ENCODE results near the gene CANX. TPM values are rescaled to one million over a fixed set of nuclear protein-coding genes. Genes with fewer than 3 reads are reported as not detected.

CANX gene
- total RNA-seq, 2 experiments from 2014 or later, result 431 to 444 TPM

GRCh38 chr5:179668391-179668790 is 30.4 kb upstream of the CANX start:
- H3K4me1 Mint-ChIP-seq (ENCODE audit: low read depth), result no peaks in the 10 kb centered on the region
- POLR2A ChIA-PET, result no interaction called here
- no peak overlapping the region for H3K4me3 Mint-ChIP-seq
- H3K36me3 Mint-ChIP-seq (ENCODE audit: low read depth), result no peaks in the 10 kb centered on the region
- intact Hi-C loops (cut with micrococcal nuclease), result no loop called here
- peak; percentile 55 for DNase-seq
- no peaks in the 10 kb centered on the region for H3K9me3 Mint-ChIP-seq
- no peaks in the 10 kb centered on the region for H3K27me3 Mint-ChIP-seq
- CTCF ChIA-PET, result interaction anchor here (1.0 to 2.4 kb wide), 6 partner anchors 12 to 94 kb away, joined by 3 to 14 read pairs (median 3); partner anchors contain the start of gene CBY3
- H3K27ac Mint-ChIP-seq, result no peak overlapping the region
- peak; percentile 82 for ATAC-seq
- TF ChIP-seq, protein P1, sequence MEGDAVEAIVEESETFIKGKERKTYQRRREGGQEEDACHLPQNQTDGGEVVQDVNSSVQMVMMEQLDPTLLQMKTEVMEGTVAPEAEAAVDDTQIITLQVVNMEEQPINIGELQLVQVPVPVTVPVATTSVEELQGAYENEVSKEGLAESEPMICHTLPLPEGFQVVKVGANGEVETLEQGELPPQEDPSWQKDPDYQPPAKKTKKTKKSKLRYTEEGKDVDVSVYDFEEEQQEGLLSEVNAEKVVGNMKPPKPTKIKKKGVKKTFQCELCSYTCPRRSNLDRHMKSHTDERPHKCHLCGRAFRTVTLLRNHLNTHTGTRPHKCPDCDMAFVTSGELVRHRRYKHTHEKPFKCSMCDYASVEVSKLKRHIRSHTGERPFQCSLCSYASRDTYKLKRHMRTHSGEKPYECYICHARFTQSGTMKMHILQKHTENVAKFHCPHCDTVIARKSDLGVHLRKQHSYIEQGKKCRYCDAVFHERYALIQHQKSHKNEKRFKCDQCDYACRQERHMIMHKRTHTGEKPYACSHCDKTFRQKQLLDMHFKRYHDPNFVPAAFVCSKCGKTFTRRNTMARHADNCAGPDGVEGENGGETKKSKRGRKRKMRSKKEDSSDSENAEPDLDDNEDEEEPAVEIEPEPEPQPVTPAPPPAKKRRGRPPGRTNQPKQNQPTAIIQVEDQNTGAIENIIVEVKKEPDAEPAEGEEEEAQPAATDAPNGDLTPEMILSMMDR (IDR thresholded peaks at IDR 0.05), result peak; percentile 52

DNA sequence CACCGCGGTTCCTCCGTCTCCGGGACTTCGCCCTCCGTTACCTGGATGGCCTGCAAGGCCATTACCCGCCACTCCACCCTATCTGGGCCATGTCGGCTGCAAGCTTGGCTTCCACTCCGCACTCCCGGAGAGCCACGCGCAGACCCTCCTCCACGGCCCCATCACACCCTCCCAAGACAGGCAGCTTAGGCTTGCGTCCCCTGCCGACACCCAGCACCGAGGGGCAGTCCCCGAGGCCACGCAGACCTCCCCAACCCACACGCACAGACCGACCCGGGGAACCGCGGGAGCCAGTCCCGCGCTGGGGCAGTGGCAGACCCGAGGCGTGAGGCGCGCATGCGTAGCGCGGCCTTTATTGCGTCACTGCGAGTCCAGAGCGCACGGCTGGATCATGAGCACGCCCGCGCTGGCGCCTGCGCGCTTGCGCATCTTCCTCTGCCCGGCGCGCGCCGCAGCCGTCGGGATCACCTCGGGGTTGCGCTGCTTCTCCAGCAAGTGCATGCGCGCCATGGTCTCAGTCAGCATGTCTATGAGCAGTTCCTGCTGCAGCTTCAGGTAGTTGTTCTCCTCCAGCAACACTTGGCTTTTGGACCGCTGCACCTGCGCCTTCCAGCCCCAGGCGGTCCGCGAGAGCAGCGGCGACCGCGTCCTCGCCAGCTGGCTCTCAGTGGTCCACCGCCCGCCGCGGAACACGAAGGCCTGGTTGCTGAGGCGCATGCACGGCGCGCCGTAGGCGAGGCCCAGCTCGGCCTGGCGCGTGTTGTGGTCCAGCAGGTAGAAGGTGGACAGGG is 20.3 kb upstream of the CANX start:
- H3K9me3 Mint-ChIP-seq, result no peaks in the 10 kb centered on the region
- DNase-seq, result peak; percentile 97
- CTCF ChIA-PET, result interaction anchor here (0.8 to 5.1 kb wide), 8 partner anchors 9 to 119 kb away, joined by 3 to 27 read pairs (median 4); partner anchors contain the start of gene HNRNPH1
- peak overlapping the region; percentile 98 for H3K27ac Mint-ChIP-seq
- H3K4me3 Mint-ChIP-seq, result peak overlapping the region; percentile 91
- TF ChIP-seq, protein P1 (IDR thresholded peaks at IDR 0.05), result no peak
- ATAC-seq, result peak; percentile 91
- no peaks in the 10 kb centered on the region for H3K27me3 Mint-ChIP-seq
- intact Hi-C loops (cut with micrococcal nuclease), result no loop called here
- H3K36me3 Mint-ChIP-seq (ENCODE audit: low read depth), result peaks cover 34% of the 10 kb centered on the region
- H3K4me1 Mint-ChIP-seq (ENCODE audit: low read depth), result peaks cover 30% of the 10 kb centered on the region
- POLR2A ChIA-PET, result interaction anchor here (0.7 to 6.3 kb wide), 24 partner anchors 8 to 392 kb away, joined by 3 to 55 read pairs (median 5); partner anchors contain the start of genes HNRNPH1 and MAML1

DNA sequence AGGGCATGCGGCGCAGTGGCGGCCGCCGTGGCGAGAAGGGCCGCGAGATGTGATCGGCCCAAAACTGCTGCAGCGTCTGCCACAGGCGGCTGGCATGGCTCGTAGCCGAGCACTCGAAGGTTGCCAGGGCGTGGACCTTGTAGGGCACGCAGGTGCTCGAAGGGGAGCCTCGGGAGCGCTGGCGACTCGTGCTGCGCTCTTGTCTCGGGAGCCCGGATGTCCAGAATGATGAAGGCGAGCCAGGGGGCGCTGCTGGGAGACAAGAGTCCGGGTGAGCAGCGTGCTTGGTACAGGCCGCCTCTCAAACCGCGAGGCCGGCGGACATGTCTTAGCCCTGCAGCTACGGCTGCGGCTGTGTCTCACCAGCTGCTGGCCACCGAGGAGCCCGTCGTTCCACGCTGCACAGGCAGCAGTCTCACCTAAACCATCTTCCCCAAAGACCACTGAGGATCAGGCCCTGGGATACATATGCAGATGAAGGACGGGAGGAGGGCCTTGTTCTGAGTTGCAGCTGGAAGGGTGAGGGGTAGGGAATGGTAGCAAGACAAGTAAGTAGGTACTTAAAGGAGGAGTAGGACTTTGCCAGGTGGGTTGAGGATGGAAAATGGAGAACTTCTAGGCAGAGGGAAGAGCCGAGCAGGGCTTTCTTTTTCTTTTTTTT is 19.6 kb upstream of the CANX start:
- TF ChIP-seq, protein P1 (IDR thresholded peaks at IDR 0.05), result peak; percentile 51
- DNase-seq (peak; percentile 91), ATAC-seq (peak; percentile 51)
- Mint-ChIP-seq H3K4me1 (ENCODE audit: low read depth) (peaks cover 33% of the 10 kb centered on the region), H3K36me3 (ENCODE audit: low read depth) (peaks cover 34% of the 10 kb centered on the region), H3K4me3 (peak overlapping the region; percentile 91), H3K9me3 (no peaks in the 10 kb centered on the region), H3K27ac (peak overlapping the region; percentile 98), H3K27me3 (no peaks in the 10 kb centered on the region)
- ChIA-PET CTCF (interaction anchor here (0.8 to 5.1 kb wide), 7 partner anchors 10 to 118 kb away, joined by 3 to 27 read pairs (median 4); partner anchors contain the start of gene HNRNPH1), POLR2A (interaction anchor here (1.1 to 6.3 kb wide), 13 partner anchors 9 to 392 kb away, joined by 4 to 55 read pairs (median 11); partner anchors contain the start of genes HNRNPH1 and MAML1)
- intact Hi-C loops (cut with micrococcal nuclease), result no loop called here

DNA sequence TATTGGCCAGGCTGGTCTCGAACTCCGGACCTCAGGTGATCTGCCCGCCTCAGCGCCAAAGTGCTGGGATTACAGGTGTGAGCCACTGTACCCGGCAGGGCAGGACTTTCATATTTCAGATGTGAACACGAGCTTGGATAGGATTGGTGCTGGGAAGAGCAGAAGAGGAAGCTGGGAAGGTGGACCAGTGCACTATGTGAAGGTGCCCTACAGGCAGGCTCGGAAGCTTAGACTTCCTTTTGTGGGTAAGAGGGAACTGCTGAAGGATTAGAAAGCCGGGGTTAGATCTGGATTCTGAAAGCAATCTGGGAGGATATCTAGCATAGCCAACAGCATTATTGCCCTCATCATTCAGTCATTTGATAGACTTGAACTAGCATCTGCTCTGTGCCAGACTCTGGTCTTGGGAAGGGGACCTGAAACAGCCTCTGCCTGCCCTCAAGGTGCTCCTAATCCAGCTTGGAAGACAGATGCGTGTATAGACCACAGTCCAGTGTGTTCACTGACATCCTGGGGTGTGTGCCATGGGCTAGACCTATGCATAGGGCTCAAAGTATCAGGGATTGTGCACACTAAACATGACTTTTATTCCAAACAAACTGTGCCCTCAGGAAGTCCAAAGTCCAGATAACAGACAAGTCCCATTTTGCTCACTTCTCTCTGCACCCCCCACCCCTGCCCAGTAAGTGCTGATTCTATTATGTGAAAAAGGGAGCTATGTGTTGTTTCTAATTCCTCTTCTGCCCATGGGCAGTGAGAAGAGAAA is 18.6 kb upstream of the CANX start:
- H3K9me3 Mint-ChIP-seq, result no peaks in the 10 kb centered on the region
- peaks cover 31% of the 10 kb centered on the region for H3K36me3 Mint-ChIP-seq (ENCODE audit: low read depth)
- ATAC-seq (no peak), DNase-seq (no peak)
- intact Hi-C loops (cut with micrococcal nuclease), result no loop called here
- peaks cover 33% of the 10 kb centered on the region for H3K4me1 Mint-ChIP-seq (ENCODE audit: low read depth)
- ChIA-PET POLR2A (interaction anchor here (0.7 to 6.3 kb wide), 10 partner anchors 10 to 178 kb away, joined by 3 to 45 read pairs (median 8); partner anchors contain the start of genes HNRNPH1, MAML1 and MRNIP), CTCF (interaction anchor here (1.0 to 5.1 kb wide), 5 partner anchors 11 to 117 kb away, joined by 3 to 27 read pairs (median 4); no protein-coding TSS in a partner anchor)
- TF ChIP-seq, protein P1 (IDR thresholded peaks at IDR 0.05), result no peak
- no peaks in the 10 kb centered on the region for H3K27me3 Mint-ChIP-seq
- peak overlapping the region; percentile 98 for H3K27ac Mint-ChIP-seq
- H3K4me3 Mint-ChIP-seq, result peak overlapping the region; percentile 91
